ENCODE data around the gene DENND4C.
"Not testable (repeated sequence)": the region's sequence is repeated elsewhere in the genome, so short reads cannot be mapped to it uniquely, and the experiment has no call there.

DENND4C gene

GRCh38 chr9:19386502-19387044, 156.1 kb downstream of the DENND4C start:
- H3K9me3 Mint-ChIP-seq, result no peaks in the 10 kb centered on the region
- ATAC-seq, result no peak
- no peaks in the 10 kb centered on the region for H3K4me1 Mint-ChIP-seq
- peaks cover 26% of the 10 kb centered on the region for H3K27me3 Mint-ChIP-seq
- no peaks in the 10 kb centered on the region for H3K36me3 Mint-ChIP-seq
- H3K4me3 Mint-ChIP-seq, result no peak overlapping the region
- H3K27ac Mint-ChIP-seq, result no peak overlapping the region

- ATAC-seq, result no peak
- Mint-ChIP-seq H3K36me3 (no peaks in the 10 kb centered on the region), H3K27ac (no peak overlapping the region), H3K4me3 (no peak overlapping the region), H3K9me3 (no peaks in the 10 kb centered on the region), H3K4me1 (no peaks in the 10 kb centered on the region), H3K27me3 (peaks cover 26% of the 10 kb centered on the region)
Measured at GRCh38 chr9:19387317-19387716, 156.8 kb downstream of the DENND4C start.

- H3K9me3 Mint-ChIP-seq, H3K4me1 Mint-ChIP-seq, H3K4me3 Mint-ChIP-seq, H3K36me3 Mint-ChIP-seq, H3K27ac Mint-ChIP-seq, ATAC-seq: not testable (repeated sequence)
- peaks cover 26% of the 10 kb centered on the region for H3K27me3 Mint-ChIP-seq
Measured at GRCh38 chr9:19389539-19389938, 159.0 kb downstream of the DENND4C start.

- no peaks in the 10 kb centered on the region for H3K27me3 Mint-ChIP-seq
- H3K9me3 Mint-ChIP-seq, result peaks cover 5% of the 10 kb centered on the region
- no peak overlapping the region for H3K4me3 Mint-ChIP-seq
- H3K36me3 Mint-ChIP-seq, result no peaks in the 10 kb centered on the region
- H3K27ac Mint-ChIP-seq, result no peak overlapping the region
- no peak for ATAC-seq
- H3K4me1 Mint-ChIP-seq, result peaks cover 5% of the 10 kb centered on the region
Measured at GRCh38 chr9:19397845-19398244, 167.4 kb downstream of the DENND4C start.

GRCh38 chr9:19403231-19403630, 172.7 kb downstream of the DENND4C start:
- H3K4me1 Mint-ChIP-seq, H3K27ac Mint-ChIP-seq, H3K4me3 Mint-ChIP-seq, H3K36me3 Mint-ChIP-seq, H3K9me3 Mint-ChIP-seq, ATAC-seq, H3K27me3 Mint-ChIP-seq: not testable (repeated sequence)

- Mint-ChIP-seq H3K27ac (no peak overlapping the region), H3K27me3 (no peaks in the 10 kb centered on the region), H3K4me3 (no peak overlapping the region), H3K9me3 (peaks cover 2% of the 10 kb centered on the region), H3K4me1 (peaks cover 10% of the 10 kb centered on the region), H3K36me3 (no peaks in the 10 kb centered on the region)
- no peak for ATAC-seq
Measured at GRCh38 chr9:19404283-19405075, 174.0 kb downstream of the DENND4C start.

GRCh38 chr9:19405771-19406170, 175.3 kb downstream of the DENND4C start:
- ATAC-seq, result no peak
- H3K4me1 Mint-ChIP-seq, result peaks cover 19% of the 10 kb centered on the region
- H3K36me3 Mint-ChIP-seq, result no peaks in the 10 kb centered on the region
- H3K27ac Mint-ChIP-seq, result no peak overlapping the region
- H3K27me3 Mint-ChIP-seq, result no peaks in the 10 kb centered on the region
- no peak overlapping the region for H3K4me3 Mint-ChIP-seq
- peaks cover 2% of the 10 kb centered on the region for H3K9me3 Mint-ChIP-seq

- Mint-ChIP-seq H3K27me3 (no peaks in the 10 kb centered on the region), H3K4me1 (peaks cover 19% of the 10 kb centered on the region), H3K27ac (peak overlapping the region; percentile 81), H3K9me3 (no peaks in the 10 kb centered on the region), H3K4me3 (peak overlapping the region; percentile 95), H3K36me3 (no peaks in the 10 kb centered on the region)
- peak; percentile 9 for ATAC-seq
Measured at GRCh38 chr9:19408316-19408692, 177.8 kb downstream of the DENND4C start.

- Mint-ChIP-seq H3K4me3 (peak within 1 kb of the TSS; percentile 95), H3K27me3 (no peaks in the 10 kb centered on the region), H3K4me1 (peaks cover 19% of the 10 kb centered on the region), H3K36me3 (no peaks in the 10 kb centered on the region), H3K27ac (peak within 1 kb of the TSS; percentile 81), H3K9me3 (no peaks in the 10 kb centered on the region)
- peak; percentile 97 for ATAC-seq
Measured at GRCh38 chr9:19408693-19409400, 178.4 kb downstream of the DENND4C start, which contains the start of gene ACER2. Gene ACER2 (plus strand): TSS chr9:19409009. CDS start chr9:19409085, 76 bp downstream.

GRCh38 chr9:19409401-19410194, 179.1 kb downstream of the DENND4C start:
- no peaks in the 10 kb centered on the region for H3K36me3 Mint-ChIP-seq
- no peaks in the 10 kb centered on the region for H3K27me3 Mint-ChIP-seq
- no peaks in the 10 kb centered on the region for H3K9me3 Mint-ChIP-seq
- H3K4me3 Mint-ChIP-seq, result peak overlapping the region; percentile 95
- ATAC-seq, result peak; percentile 3
- H3K4me1 Mint-ChIP-seq, result peaks cover 19% of the 10 kb centered on the region
- H3K27ac Mint-ChIP-seq, result peak overlapping the region; percentile 81

GRCh38 chr9:19410195-19410503, 179.7 kb downstream of the DENND4C start:
- Mint-ChIP-seq H3K27ac (no peak overlapping the region), H3K36me3 (no peaks in the 10 kb centered on the region), H3K27me3 (no peaks in the 10 kb centered on the region), H3K4me1 (peaks cover 19% of the 10 kb centered on the region), H3K4me3 (peak overlapping the region; percentile 95), H3K9me3 (no peaks in the 10 kb centered on the region)
- ATAC-seq, result no peak

- Mint-ChIP-seq H3K4me3 (no peak overlapping the region), H3K9me3 (no peaks in the 10 kb centered on the region), H3K4me1 (peaks cover 19% of the 10 kb centered on the region), H3K27me3 (no peaks in the 10 kb centered on the region), H3K27ac (no peak overlapping the region), H3K36me3 (no peaks in the 10 kb centered on the region)
- ATAC-seq, result no peak
Measured at GRCh38 chr9:19410594-19410993, 180.1 kb downstream of the DENND4C start.

GRCh38 chr9:19411316-19411715, 180.8 kb downstream of the DENND4C start:
- Mint-ChIP-seq H3K36me3 (no peaks in the 10 kb centered on the region), H3K4me3 (no peak overlapping the region), H3K9me3 (no peaks in the 10 kb centered on the region), H3K27ac (no peak overlapping the region), H3K4me1 (peaks cover 19% of the 10 kb centered on the region), H3K27me3 (no peaks in the 10 kb centered on the region)
- no peak for ATAC-seq

GRCh38 chr9:19413456-19413855, 183.0 kb downstream of the DENND4C start:
- not testable (repeated sequence) for H3K27me3 Mint-ChIP-seq, ATAC-seq, H3K9me3 Mint-ChIP-seq, H3K36me3 Mint-ChIP-seq, H3K4me3 Mint-ChIP-seq, H3K27ac Mint-ChIP-seq
- H3K4me1 Mint-ChIP-seq, result peaks cover 14% of the 10 kb centered on the region

- no peak overlapping the region for H3K27ac Mint-ChIP-seq
- no peaks in the 10 kb centered on the region for H3K27me3 Mint-ChIP-seq
- no peak for ATAC-seq
- no peak overlapping the region for H3K4me3 Mint-ChIP-seq
- H3K36me3 Mint-ChIP-seq, result no peaks in the 10 kb centered on the region
- no peaks in the 10 kb centered on the region for H3K9me3 Mint-ChIP-seq
- H3K4me1 Mint-ChIP-seq, result no peaks in the 10 kb centered on the region
Measured at GRCh38 chr9:19416143-19416542, 185.7 kb downstream of the DENND4C start.

Measured in stimulated activated memory B cell treated with anti-CD40 and anti-IgM and Interleukin-4, amounts not matched to agents 10 μg/mL and 1 μg/mL and 100 μg/mL, for 72 hours (primary cell).